PC-3 (cell line): ENCODE data around the gene ABLIM1. TPM values are rescaled to one million over a fixed set of nuclear protein-coding genes. Genes with fewer than 3 reads are reported as not detected.
A peak's percentile ranks its signal among the peaks of the same experiment; 100 is the strongest.

Experiments
- ATAC-seq: fragments of 200-7000 bp; cut with Tn5 transposase; 2 replicates; pipeline ENCODE4 v1.9.1; 2020; ENCODE audit warnings: mild to moderate bottlenecking, moderate library complexity
- BruUV-seq: library from RNA; stranded (reverse); fragments of 400-500 nt; replicated peaks from 2 replicates; lab custom pipeline; 2021; lab: Mats Ljungman, UMichigan
- CTCF ChIA-PET: fragments of 300-600 bp; sonication (Branson Sonifier 250); formaldehyde crosslinking; loops from one replicate; lab custom pipeline; 2022; ENCODE audit warnings: antibody characterized with exemption; lab: Charles Lee
- POLR2A ChIA-PET: fragments of 300-600 bp; sonication (Branson Sonifier 250); formaldehyde crosslinking; loops from one replicate; lab custom pipeline; 2022; ENCODE audit warnings: antibody characterized with exemption; ENCODE audit not compliant: unreplicated experiment; lab: Charles Lee
- DNase-seq: peaks from one replicate; pipeline ENCODE4 v3.0.0-alpha.2; 2015
- H2AFZ ChIP-seq: fragments of 300-600 bp; sonication (generic); 2 replicates; pipeline ENCODE4 v1.6.0; 2016; ENCODE audit warnings: antibody characterized with exemption, low read length
- H3F3A ChIP-seq: fragments of 300-600 bp; sonication (generic); one replicate; pipeline ENCODE4 v1.6.0; 2017; ENCODE audit warnings: antibody characterized with exemption, low read length, control low read depth, mild to moderate bottlenecking; ENCODE audit not compliant: unreplicated experiment
- H3K27ac ChIP-seq: fragments of 300-600 bp; sonication (generic); 2 replicates; pipeline ENCODE4 v1.5.1; 2016; ENCODE audit warnings: mild to moderate bottlenecking, low read length
- H3K27me3 ChIP-seq: fragments of 300-600 bp; sonication (generic); 2 replicates; pipeline ENCODE4 v1.6.1; 2016; ENCODE audit warnings: low read length, mixed read lengths
- H3K36me3 ChIP-seq: fragments of 300-600 bp; sonication (generic); 2 replicates; pipeline ENCODE4 v1.6.1; 2016; ENCODE audit warnings: low read depth, mixed run types, low read length, mixed read lengths
- H3K4me1 ChIP-seq: fragments of 300-600 bp; sonication (generic); 2 replicates; pipeline ENCODE4 v1.5.1; 2016; ENCODE audit warnings: low read length; ENCODE audit not compliant: insufficient read depth
- H3K4me2 ChIP-seq: fragments of 300-600 bp; sonication (generic); 2 replicates; pipeline ENCODE4 v1.6.0; 2016; ENCODE audit warnings: low read length
- H3K4me3 ChIP-seq: fragments of 300-600 bp; sonication (generic); 2 replicates; pipeline ENCODE4 v1.5.1; 2016; ENCODE audit warnings: mild to moderate bottlenecking, low read length, mixed read lengths
- H3K79me2 ChIP-seq: fragments of 300-600 bp; sonication (generic); 2 replicates; pipeline ENCODE4 v1.6.1; 2017; ENCODE audit warnings: low read length, mixed read lengths
- H3K9ac ChIP-seq: fragments of 300-600 bp; sonication (generic); 2 replicates; pipeline ENCODE4 v1.6.0; 2016; ENCODE audit warnings: mild to moderate bottlenecking, low read length
- H3K9me2 ChIP-seq: fragments of 300-600 bp; sonication (generic); replicated peaks from 2 replicates; pipeline ENCODE4 v1.6.1; 2016; ENCODE audit warnings: mixed run types, low read length, mixed read lengths
- H3K9me3 ChIP-seq: fragments of 300-600 bp; sonication (generic); 2 replicates; pipeline ENCODE4 v1.6.1; 2016; ENCODE audit warnings: low read length, mixed read lengths
- H4K20me1 ChIP-seq: fragments of 300-600 bp; sonication (generic); 2 replicates; pipeline ENCODE4 v1.6.1; 2016; ENCODE audit warnings: low read length, mixed read lengths
- CTCF ChIP-seq: fragments of 300-600 bp; sonication (generic); conservative IDR thresholded peaks from 2 replicates; pipeline ENCODE4 v1.5.1; 2017; ENCODE audit warnings: antibody characterized with exemption, low read depth, mild to moderate bottlenecking, low read length
- EZH2 ChIP-seq: fragments of 300-600 bp; sonication (generic); IDR thresholded peaks from one replicate; pipeline ENCODE4 v1.6.1; 2017; ENCODE audit warnings: antibody characterized with exemption, mild to moderate bottlenecking, low read length; ENCODE audit not compliant: unreplicated experiment
- EZH2phosphoT487 ChIP-seq: fragments of 300-600 bp; sonication (generic); IDR thresholded peaks from 2 replicates; pipeline ENCODE4 v1.6.1; 2018; ENCODE audit warnings: mild to moderate bottlenecking, antibody characterized with exemption, low read length, borderline replicate concordance
- intact Hi-C: fragments of 100-400 bp; cut with micrococcal nuclease; formaldehyde crosslinking; loops from 2 replicates; pipeline ENCODE4 v1.9.0; 2023
- total RNA-seq: library from RNA; depleted of rRNA; stranded (reverse); fragments of >200 nt; gene quantifications from 2 replicates; pipeline ENCODE4 v1.2.3, GENCODE V29; 2014

Gene ABLIM1
- total RNA-seq, 1 experiment from 2014 or later = 12.3 TPM

GRCh38 chr10:114544045-114544659 is 113.9 kb downstream of the ABLIM1 start:
- Histone ChIP-seq H3F3A (no peaks in the 10 kb centered on the region), H3K27ac (peak overlapping the region; percentile 85), H3K9ac (peak overlapping the region; percentile 22; the same call in 1 of the 2 replicates), H3K36me3 (no peaks in the 10 kb centered on the region), H2AFZ (no peak overlapping the region), H3K4me2 (peak overlapping the region; percentile 63), H3K79me2 (no peaks in the 10 kb centered on the region), H3K9me3 (no peaks in the 10 kb centered on the region), H3K27me3 (no peaks in the 10 kb centered on the region), H3K4me1 (peaks cover 31% of the 10 kb centered on the region), H3K9me2 (no peaks in the 10 kb centered on the region), H4K20me1 (no peaks in the 10 kb centered on the region), H3K4me3 (no peak overlapping the region)
- DNase-seq (peak; percentile 82), ATAC-seq (peak; percentile 85)
- ChIA-PET CTCF (interaction anchor here (1.1 kb wide), 1 partner anchor 72 kb away, joined by 5 read pairs; no protein-coding TSS in a partner anchor), POLR2A (no interaction called here)
- intact Hi-C loops = loop anchor here (2.0 kb wide), 1 partner anchor 23 kb away; no protein-coding TSS in a partner anchor
- TF ChIP-seq CTCF = no peak
- TF ChIP-seq EZH2 = no peak
- no peak for TF ChIP-seq EZH2phosphoT487
- BruUV-seq = no TSS peak

GRCh38 chr10:114543456-114543855 is 114.6 kb downstream of the ABLIM1 start:
- intact Hi-C loops = no loop called here
- no peaks in the 10 kb centered on the region for H3K36me3 ChIP-seq
- POLR2A ChIA-PET = no interaction called here
- no peak for TF ChIP-seq CTCF
- TF ChIP-seq EZH2 = no peak
- TF ChIP-seq EZH2phosphoT487 = no peak
- CTCF ChIA-PET = interaction anchor here (2.5 kb wide), 1 partner anchor 72 kb away, joined by 8 read pairs; no protein-coding TSS in a partner anchor
- H3K27me3 ChIP-seq = no peaks in the 10 kb centered on the region
- DNase-seq (no peak), ATAC-seq (no peak)
- peaks cover 33% of the 10 kb centered on the region for H3K4me1 ChIP-seq
- no peaks in the 10 kb centered on the region for H4K20me1 ChIP-seq
- H3K27ac ChIP-seq = peak overlapping the region; percentile 74
- H3K79me2 ChIP-seq = no peaks in the 10 kb centered on the region
- no peaks in the 10 kb centered on the region for H3K9me2 ChIP-seq
- no peak overlapping the region for H3K4me3 ChIP-seq
- 0 out of 2 replicates have a peak overlapping the region, but pooled peaks have one; percentile 22 for H3K9ac ChIP-seq
- H3K4me2 ChIP-seq = peak overlapping the region; percentile 63; the same call in 1 of the 2 replicates
- no TSS peak for BruUV-seq
- H3F3A ChIP-seq = no peaks in the 10 kb centered on the region
- no peaks in the 10 kb centered on the region for H3K9me3 ChIP-seq
- no peak overlapping the region for H2AFZ ChIP-seq

GRCh38 chr10:114542373-114542772 is 115.7 kb downstream of the ABLIM1 start:
- Histone ChIP-seq H3F3A (no peaks in the 10 kb centered on the region), H3K79me2 (no peaks in the 10 kb centered on the region), H3K4me3 (no peak overlapping the region), H3K9me3 (no peaks in the 10 kb centered on the region), H3K9ac (no peak overlapping the region), H3K36me3 (no peaks in the 10 kb centered on the region), H3K9me2 (no peaks in the 10 kb centered on the region), H4K20me1 (no peaks in the 10 kb centered on the region), H2AFZ (no peak overlapping the region), H3K27me3 (no peaks in the 10 kb centered on the region), H3K4me2 (no peak overlapping the region), H3K4me1 (peaks cover 37% of the 10 kb centered on the region), H3K27ac (no peak overlapping the region)
- BruUV-seq = no TSS peak
- ATAC-seq (no peak), DNase-seq (no peak)
- TF ChIP-seq CTCF = no peak
- no peak for TF ChIP-seq EZH2
- TF ChIP-seq EZH2phosphoT487 = no peak
- POLR2A ChIA-PET = no interaction called here
- CTCF ChIA-PET = interaction anchor here (2.5 kb wide), 1 partner anchor 71 kb away, joined by 8 read pairs; no protein-coding TSS in a partner anchor
- intact Hi-C loops = no loop called here
